ENCODE results near the gene ADAMTS3. TPM values are rescaled to one million over a fixed set of nuclear protein-coding genes. Genes with fewer than 3 reads are reported as not detected.

The ADAMTS3 gene
- total and polyA plus RNA-seq, 2 donors (not counting 1 experiment from before 2014, with no cell fraction given): not detected

DNA sequence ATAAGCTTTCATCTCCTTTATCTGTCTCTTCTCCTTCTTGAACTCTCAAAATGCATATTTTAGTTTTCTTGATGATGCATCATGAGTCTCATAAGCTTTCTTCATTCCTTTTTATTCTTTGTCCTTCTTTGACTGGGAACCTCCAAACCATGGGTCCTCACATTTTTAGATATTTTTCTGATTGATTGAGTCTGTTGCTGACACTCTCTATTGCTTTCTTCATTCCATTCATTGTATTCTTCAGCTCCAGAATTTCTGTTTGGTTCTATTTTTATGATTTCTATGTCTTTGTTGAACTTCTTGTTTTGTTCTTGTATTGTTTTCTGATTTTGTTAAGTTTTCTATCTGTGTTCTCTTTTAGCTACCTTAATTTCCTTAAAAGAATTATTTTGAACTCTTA, 74.9 kb downstream of the ADAMTS3 start:
- no peak overlapping the region for H3K4me3 Mint-ChIP-seq
- Histone ChIP-seq H2AFZ (ENCODE audit: insufficient read depth, low read depth, low read length, poor library complexity, severe bottlenecking) (no peak overlapping the region), H4K20me1 (ENCODE audit: control insufficient read depth, insufficient read depth, low read length, poor library complexity, severe bottlenecking) (no peaks in the 10 kb centered on the region), H3K4me3 (ENCODE audit: control extremely low read depth in 1 of 5, extremely low read depth in 1 of 5, insufficient read depth in 1 of 5, low read depth in 2 of 5, low read length in 4 of 5) (no peak overlapping the region), H3K27ac (ENCODE audit: low read length in 2 of 2) (no peak overlapping the region), H3K9me3 (ENCODE audit: control extremely low read depth in 1 of 3, control insufficient read depth in 2 of 3, insufficient read depth in 1 of 3, low read length in 2 of 3) (peaks cover 0 to 5% (median 4%) of the 10 kb centered on the region in 3 donors), H3K4me2 (replicated peaks; ENCODE audit: low read depth, low read length, poor library complexity, severe bottlenecking) (no peak overlapping the region), H3K9ac (ENCODE audit: low read length) (no peak overlapping the region), H3K27me3 (replicated peaks in 1 of 4; ENCODE audit: control extremely low read depth in 1 of 4, control insufficient read depth in 3 of 4, insufficient read depth in 4 of 4, low read length in 3 of 4) (no peaks in the 10 kb centered on the region), H3K4me1 (ENCODE audit: control insufficient read depth in 2 of 2, insufficient read depth in 2 of 2, low read length in 2 of 2) (no peaks in the 10 kb centered on the region), H3K36me3 (replicated peaks in 1 of 2; ENCODE audit: control extremely low read depth in 1 of 2, control insufficient read depth in 1 of 2, extremely low read depth in 1 of 2, insufficient read depth in 2 of 2, low read length in 1 of 2) (no peaks in the 10 kb centered on the region), H3K79me2 (ENCODE audit: control insufficient read depth, insufficient read depth, low read length) (no peaks in the 10 kb centered on the region)
- no peak for ATAC-seq (ENCODE audit: low read depth)
- H3K27me3 Mint-ChIP-seq: no peaks in the 10 kb centered on the region
- CTCF ChIA-PET: no interaction called here
- no peaks in the 10 kb centered on the region for H3K4me1 Mint-ChIP-seq
- intact Hi-C loops (cut with micrococcal nuclease): no loop called here
- DNase-seq: no peak
- POLR2A ChIA-PET: no interaction called here
- no peaks in the 10 kb centered on the region for H3K9me3 Mint-ChIP-seq (ENCODE audit: insufficient read depth)
- TF ChIP-seq, protein P1, sequence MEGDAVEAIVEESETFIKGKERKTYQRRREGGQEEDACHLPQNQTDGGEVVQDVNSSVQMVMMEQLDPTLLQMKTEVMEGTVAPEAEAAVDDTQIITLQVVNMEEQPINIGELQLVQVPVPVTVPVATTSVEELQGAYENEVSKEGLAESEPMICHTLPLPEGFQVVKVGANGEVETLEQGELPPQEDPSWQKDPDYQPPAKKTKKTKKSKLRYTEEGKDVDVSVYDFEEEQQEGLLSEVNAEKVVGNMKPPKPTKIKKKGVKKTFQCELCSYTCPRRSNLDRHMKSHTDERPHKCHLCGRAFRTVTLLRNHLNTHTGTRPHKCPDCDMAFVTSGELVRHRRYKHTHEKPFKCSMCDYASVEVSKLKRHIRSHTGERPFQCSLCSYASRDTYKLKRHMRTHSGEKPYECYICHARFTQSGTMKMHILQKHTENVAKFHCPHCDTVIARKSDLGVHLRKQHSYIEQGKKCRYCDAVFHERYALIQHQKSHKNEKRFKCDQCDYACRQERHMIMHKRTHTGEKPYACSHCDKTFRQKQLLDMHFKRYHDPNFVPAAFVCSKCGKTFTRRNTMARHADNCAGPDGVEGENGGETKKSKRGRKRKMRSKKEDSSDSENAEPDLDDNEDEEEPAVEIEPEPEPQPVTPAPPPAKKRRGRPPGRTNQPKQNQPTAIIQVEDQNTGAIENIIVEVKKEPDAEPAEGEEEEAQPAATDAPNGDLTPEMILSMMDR (IDR thresholded peaks at IDR 0.05): no peak
- no peak for TF ChIP-seq EZH2 (IDR thresholded peaks at IDR 0.05; ENCODE audit: borderline replicate concordance, insufficient read depth, low read depth, low read length, poor library complexity, severe bottlenecking)
- no peak overlapping the region for H3K27ac Mint-ChIP-seq

DNA sequence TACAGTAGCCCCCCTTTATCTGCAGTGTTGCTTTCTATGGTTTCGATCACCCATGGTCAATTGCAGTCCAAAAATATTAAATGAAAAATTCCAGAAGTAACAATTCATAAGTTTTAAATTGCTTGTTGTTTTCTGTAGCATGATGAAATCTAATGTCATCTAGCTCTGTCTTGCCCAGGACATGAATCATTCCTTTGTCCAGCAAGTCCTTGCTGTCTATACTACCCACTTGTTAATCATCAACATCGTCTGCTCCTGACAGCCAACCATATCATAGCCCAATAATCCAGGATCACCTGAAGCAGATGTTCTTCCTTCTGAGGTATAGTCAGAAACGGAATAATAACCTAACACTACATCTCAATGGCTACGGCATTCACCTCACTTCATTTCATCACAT, 79.8 kb downstream of the ADAMTS3 start:
- H3K4me3 Mint-ChIP-seq: no peak overlapping the region
- Histone ChIP-seq H3K79me2 (ENCODE audit: control insufficient read depth, insufficient read depth, low read length) (no peaks in the 10 kb centered on the region), H3K27ac (ENCODE audit: low read length in 2 of 2) (no peak overlapping the region), H3K4me1 (ENCODE audit: control insufficient read depth in 2 of 2, insufficient read depth in 2 of 2, low read length in 2 of 2) (no peaks in the 10 kb centered on the region), H4K20me1 (ENCODE audit: control insufficient read depth, insufficient read depth, low read length, poor library complexity, severe bottlenecking) (no peaks in the 10 kb centered on the region), H2AFZ (ENCODE audit: insufficient read depth, low read depth, low read length, poor library complexity, severe bottlenecking) (no peak overlapping the region), H3K9ac (ENCODE audit: low read length) (no peak overlapping the region), H3K4me3 (ENCODE audit: control extremely low read depth in 1 of 5, extremely low read depth in 1 of 5, insufficient read depth in 1 of 5, low read depth in 2 of 5, low read length in 4 of 5) (no peak overlapping the region), H3K9me3 (ENCODE audit: control extremely low read depth in 1 of 3, control insufficient read depth in 2 of 3, insufficient read depth in 1 of 3, low read length in 2 of 3) (no peaks in the 10 kb centered on the region), H3K36me3 (replicated peaks in 1 of 2; ENCODE audit: control extremely low read depth in 1 of 2, control insufficient read depth in 1 of 2, extremely low read depth in 1 of 2, insufficient read depth in 2 of 2, low read length in 1 of 2) (no peaks in the 10 kb centered on the region), H3K27me3 (replicated peaks in 1 of 4; ENCODE audit: control extremely low read depth in 1 of 4, control insufficient read depth in 3 of 4, insufficient read depth in 4 of 4, low read length in 3 of 4) (no peaks in the 10 kb centered on the region), H3K4me2 (replicated peaks; ENCODE audit: low read depth, low read length, poor library complexity, severe bottlenecking) (no peak overlapping the region)
- POLR2A ChIA-PET: no interaction called here
- no peaks in the 10 kb centered on the region for H3K27me3 Mint-ChIP-seq
- H3K9me3 Mint-ChIP-seq (ENCODE audit: insufficient read depth): no peaks in the 10 kb centered on the region
- H3K4me1 Mint-ChIP-seq: no peaks in the 10 kb centered on the region
- DNase-seq (no peak), ATAC-seq (ENCODE audit: low read depth) (no peak)
- 63% methylated on average over 1 of the region's 4 CpGs for WGBS (ENCODE audit: insufficient coverage)
- no peak overlapping the region for H3K27ac Mint-ChIP-seq
- TF ChIP-seq, protein P1 (IDR thresholded peaks at IDR 0.05): no peak
- TF ChIP-seq EZH2 (IDR thresholded peaks at IDR 0.05; ENCODE audit: borderline replicate concordance, insufficient read depth, low read depth, low read length, poor library complexity, severe bottlenecking): no peak
- CTCF ChIA-PET: no interaction called here
- intact Hi-C loops (cut with micrococcal nuclease): no loop called here
